CD4-positive, alpha-beta memory T cell (primary cell): Measurements from ENCODE around the gene KCNN1. TPM values are rescaled to one million over a fixed set of nuclear protein-coding genes. Genes with fewer than 3 reads are reported as not detected.
A peak's percentile ranks its signal among the peaks of the same experiment; 100 is the strongest.
"Not testable (repeated sequence)": the region's sequence is repeated elsewhere in the genome, so short reads cannot be mapped to it uniquely, and the experiment has no call there.

Experiments used
- CTCF ChIA-PET: fragments of 350-600 bp; sonication (Branson Sonifier 250); formaldehyde crosslinking; loops from one replicate; lab custom pipeline; 2021; ENCODE audit warnings: inconsistent platforms; ENCODE audit not compliant: partially characterized antibody; lab: Charles Lee
- POLR2A ChIA-PET: fragments of 350-600 bp; sonication (Branson Sonifier 250); formaldehyde crosslinking; loops from one replicate; lab custom pipeline; 2021; ENCODE audit not compliant: partially characterized antibody; lab: Charles Lee
- DNase-seq, 5 donors: peaks; one replicate each; pipeline versions ENCODE4 v3.0.0 to v3.0.0-alpha.2; 2020 to 2022; ENCODE audit warnings: mixed read lengths in 1 of 5
- H3K27ac ChIP-seq: one replicate; pipeline ENCODE4 v1.7.0; 2013; ENCODE audit warnings: low read depth, low read length
- H3K27me3 ChIP-seq: 2 replicates; pipeline ENCODE4 v1.7.0; 2013; ENCODE audit warnings: mild to moderate bottlenecking, low read length, moderate library complexity; ENCODE audit not compliant: insufficient read depth
- H3K36me3 ChIP-seq: 2 replicates; pipeline ENCODE4 v1.7.0; 2013; ENCODE audit warnings: mild to moderate bottlenecking, low read length, moderate library complexity; ENCODE audit not compliant: insufficient read depth
- H3K4me1 ChIP-seq: 2 replicates; pipeline ENCODE4 v1.7.0; 2013; ENCODE audit warnings: mild to moderate bottlenecking, low read length, moderate library complexity; ENCODE audit not compliant: insufficient read depth
- H3K4me3 ChIP-seq, 2 donors: one replicate each; pipeline ENCODE4 v1.7.0; 2013; ENCODE audit warnings: low read length in 2 of 2, mild to moderate bottlenecking in 1 of 2
- H3K9me3 ChIP-seq, 2 donors: one replicate each; pipeline ENCODE4 v1.7.0; 2013; ENCODE audit warnings: low read length in 2 of 2, control low read depth in 1 of 2; ENCODE audit not compliant: control insufficient read depth in 1 of 2
- H3K27ac Mint-ChIP-seq, 7 donors: one replicate each; pipeline ENCODE4 v1.8.0; 2020 to 2021; ENCODE audit warnings: mixed read lengths in 7 of 7, mild to moderate bottlenecking in 6 of 7, inconsistent platforms in 3 of 7, moderate library complexity in 3 of 7
- H3K27me3 Mint-ChIP-seq, 2 donors: one replicate each; pipeline ENCODE4 v1.8.0; 2020 to 2021; ENCODE audit warnings: mixed read lengths in 2 of 2
- H3K36me3 Mint-ChIP-seq, 2 donors: one replicate each; pipeline ENCODE4 v1.8.0; 2020 to 2021; ENCODE audit warnings: mixed read lengths in 2 of 2, inconsistent platforms in 1 of 2, mild to moderate bottlenecking in 1 of 2
- H3K4me1 Mint-ChIP-seq, 4 donors: one replicate each; pipeline ENCODE4 v1.8.0; 2020 to 2021; ENCODE audit warnings: mixed read lengths in 4 of 4, mild to moderate bottlenecking in 1 of 4
- H3K4me3 Mint-ChIP-seq, 8 donors: one replicate each; pipeline ENCODE4 v1.8.0; 2020 to 2021; ENCODE audit warnings: mixed read lengths in 8 of 8, mild to moderate bottlenecking in 7 of 8, moderate library complexity in 6 of 8, inconsistent platforms in 3 of 8
- H3K9me3 Mint-ChIP-seq, 8 donors: one replicate each; pipeline ENCODE4 v1.8.0; 2020 to 2021; ENCODE audit warnings: mixed read lengths in 8 of 8, mild to moderate bottlenecking in 5 of 8, inconsistent platforms in 3 of 8, moderate library complexity in 1 of 8
- intact Hi-C: fragments of 100-400 bp; cut with micrococcal nuclease; formaldehyde crosslinking; loops from one replicate; pipeline ENCODE4 v1.15.1; 2023
- polyA plus RNA-seq, 2 donors: library from polyadenylated mRNA; unstranded; fragments of 300-500 nt; fragmentation: Illumina TruSeq; gene quantifications; one replicate each; pipeline ENCODE4 v1.2.3, GENCODE V29; 2021
- total RNA-seq, 2 experiments: library from RNA; stranded (reverse); gene quantifications; one replicate each; pipeline ENCODE4 v1.2.3, GENCODE V29; 2021

The KCNN1 gene
- total and polyA plus RNA-seq, 4 experiments from 2014 or later: not detected

- not testable (repeated sequence) for H3K27ac ChIP-seq, H3K9me3 Mint-ChIP-seq, H3K27ac Mint-ChIP-seq, H3K4me3 Mint-ChIP-seq, H3K27me3 Mint-ChIP-seq, H3K27me3 ChIP-seq, H3K4me3 ChIP-seq, H3K9me3 ChIP-seq
- H3K4me1 ChIP-seq: peaks cover 57% of the 10 kb centered on the region
- intact Hi-C loops: loop anchor here (2.0 to 10.0 kb wide), 4 partner anchors 113 to 409 kb away; partner anchors contain the start of genes PIK3R2 and SSBP4
- H3K4me1 Mint-ChIP-seq: peaks cover 10 to 55% (median 31%) of the 10 kb centered on the region in 4 donors
- CTCF ChIA-PET: interaction anchor here (0.8 to 5.9 kb wide), 2 partner anchors 53 to 68 kb away, joined by 4 to 148 read pairs; no protein-coding TSS in a partner anchor
- peaks cover 24% of the 10 kb centered on the region for H3K36me3 ChIP-seq
- POLR2A ChIA-PET: interaction anchor here (6.9 kb wide), 1 partner anchor 52 kb away, joined by 140 read pairs; no protein-coding TSS in a partner anchor
- DNase-seq: peak in 1 of 5 donors; percentile 9
- H3K36me3 Mint-ChIP-seq: peaks cover 14 to 27% of the 10 kb centered on the region in 2 donors
Measured at GRCh38 chr19:18005750-18006149, 38.8 kb downstream of the KCNN1 start.

GRCh38 chr19:18007044-18007916, 40.4 kb downstream of the KCNN1 start:
- H3K27ac ChIP-seq: peak overlapping the region; percentile 95
- Mint-ChIP-seq H3K27me3 (no peaks in the 10 kb centered on the region), H3K27ac (peak overlapping the region; percentile 95 to 100 (median 97)), H3K4me3 (peak overlapping the region; percentile 86 to 95 (median 90)), H3K4me1 (peaks cover 10 to 59% (median 28%) of the 10 kb centered on the region in 4 donors), H3K9me3 (no peaks in the 10 kb centered on the region), H3K36me3 (peaks cover 17 to 33% of the 10 kb centered on the region in 2 donors)
- POLR2A ChIA-PET: interaction anchor here (1.2 to 9.3 kb wide), 19 partner anchors 8 to 273 kb away, joined by 3 to 140 read pairs (median 5); partner anchors contain the start of genes CCDC124, IL12RB1, JUND and PIK3R2
- H3K9me3 ChIP-seq: no peaks in the 10 kb centered on the region
- CTCF ChIA-PET: interaction anchor here (0.6 to 5.9 kb wide), 20 partner anchors 9 to 243 kb away, joined by 3 to 148 read pairs (median 4); no protein-coding TSS in a partner anchor
- peak overlapping the region; percentile 18 to 68 for H3K4me3 ChIP-seq
- intact Hi-C loops: loop anchor here (1.0 to 10.0 kb wide), 7 partner anchors 38 to 408 kb away; partner anchors contain the start of genes PIK3R2 and SSBP4
- peak; percentile 75 to 85 (median 79) for DNase-seq
- H3K36me3 ChIP-seq: peaks cover 31% of the 10 kb centered on the region
- H3K27me3 ChIP-seq: no peaks in the 10 kb centered on the region
- H3K4me1 ChIP-seq: peaks cover 56% of the 10 kb centered on the region

GRCh38 chr19:18007917-18008673, 41.2 kb downstream of the KCNN1 start, which contains the start of gene ARRDC2:
TSS of gene ARRDC2 (plus strand) at chr19:18008170. CDS start at chr19:18008311, 141 bp downstream.
- Histone ChIP-seq H3K36me3 (peaks cover 39% of the 10 kb centered on the region), H3K27ac (peak within 1 kb of the TSS; percentile 95), H3K9me3 (no peaks in the 10 kb centered on the region), H3K27me3 (no peaks in the 10 kb centered on the region), H3K4me3 (peak within 1 kb of the TSS; percentile 23 to 68), H3K4me1 (peaks cover 54% of the 10 kb centered on the region)
- H3K4me3 Mint-ChIP-seq: peak within 1 kb of the TSS; percentile 86 to 95 (median 90)
- H3K27ac Mint-ChIP-seq: peak within 1 kb of the TSS; percentile 95 to 100 (median 97)
- no peaks in the 10 kb centered on the region for H3K9me3 Mint-ChIP-seq
- intact Hi-C loops: loop anchor here (1.0 to 10.0 kb wide), 8 partner anchors 13 to 407 kb away; partner anchors contain the start of genes PIK3R2 and SSBP4
- peak; percentile 85 to 91 (median 90) for DNase-seq
- ChIA-PET POLR2A (interaction anchor here (0.7 to 9.3 kb wide), 20 partner anchors 9 to 411 kb away, joined by 3 to 140 read pairs (median 4); partner anchors contain the start of genes CCDC124, IL12RB1, JUND and PIK3R2), CTCF (interaction anchor here (0.8 to 5.9 kb wide), 15 partner anchors 16 to 242 kb away, joined by 3 to 148 read pairs (median 4); no protein-coding TSS in a partner anchor)
- H3K36me3 Mint-ChIP-seq: peaks cover 23 to 36% of the 10 kb centered on the region in 2 donors
- peaks cover 14 to 55% (median 27%) of the 10 kb centered on the region in 4 donors for H3K4me1 Mint-ChIP-seq
- H3K27me3 Mint-ChIP-seq: no peaks in the 10 kb centered on the region

- Histone ChIP-seq H3K36me3 (peaks cover 46% of the 10 kb centered on the region), H3K4me1 (peaks cover 59% of the 10 kb centered on the region), H3K27ac (peak overlapping the region; percentile 95), H3K9me3 (no peaks in the 10 kb centered on the region), H3K27me3 (no peaks in the 10 kb centered on the region), H3K4me3 (peak overlapping the region in 1 of 2 donors; percentile 68)
- CTCF ChIA-PET: interaction anchor here (0.5 to 5.9 kb wide), 3 partner anchors 50 to 71 kb away, joined by 3 to 148 read pairs (median 5); no protein-coding TSS in a partner anchor
- H3K4me1 Mint-ChIP-seq: peaks cover 17 to 55% (median 32%) of the 10 kb centered on the region in 4 donors
- peaks cover 26 to 43% of the 10 kb centered on the region in 2 donors for H3K36me3 Mint-ChIP-seq
- intact Hi-C loops: loop anchor here (1.0 to 10.0 kb wide), 2 partner anchors 12 to 406 kb away; partner anchors contain the start of gene SSBP4
- H3K4me3 Mint-ChIP-seq: peak overlapping the region; percentile 77 to 92 (median 82)
- peak in 1 of 5 donors; percentile 36 for DNase-seq
- no peaks in the 10 kb centered on the region for H3K9me3 Mint-ChIP-seq
- peak overlapping the region; percentile 88 to 100 (median 95) for H3K27ac Mint-ChIP-seq
- POLR2A ChIA-PET: interaction anchor here (1.0 to 9.3 kb wide), 16 partner anchors 8 to 410 kb away, joined by 3 to 140 read pairs (median 8); partner anchors contain the start of genes CCDC124, IL12RB1, JUND and PIK3R2
- no peaks in the 10 kb centered on the region for H3K27me3 Mint-ChIP-seq
Measured at GRCh38 chr19:18008814-18009213, 41.9 kb downstream of the KCNN1 start.

- H3K27ac Mint-ChIP-seq: peak overlapping the region; percentile 88 to 100 (median 95)
- H3K4me1 Mint-ChIP-seq: peaks cover 23 to 62% (median 39%) of the 10 kb centered on the region in 4 donors
- peaks cover 32 to 50% of the 10 kb centered on the region in 2 donors for H3K36me3 Mint-ChIP-seq
Measured at GRCh38 chr19:18009412-18010066, 42.6 kb downstream of the KCNN1 start.

More at GRCh38 chr19:18009412-18010066, 42.6 kb downstream of the KCNN1 start:
- POLR2A ChIA-PET: interaction anchor here (0.6 to 9.3 kb wide), 10 partner anchors 8 to 150 kb away, joined by 3 to 140 read pairs (median 12); partner anchors contain the start of genes IL12RB1 and RPL18A
- H3K27ac ChIP-seq: peak overlapping the region; percentile 95
- DNase-seq: peak in 1 of 5 donors; percentile 55
- CTCF ChIA-PET: interaction anchor here (1.1 to 5.9 kb wide), 2 partner anchors 49 to 71 kb away, joined by 5 to 148 read pairs; no protein-coding TSS in a partner anchor
- Mint-ChIP-seq H3K4me3 (peak overlapping the region in 7 of 8 donors; percentile 77 to 92 (median 81)), H3K27me3 (no peaks in the 10 kb centered on the region), H3K9me3 (no peaks in the 10 kb centered on the region)
- no peaks in the 10 kb centered on the region for H3K9me3 ChIP-seq
- H3K27me3 ChIP-seq: no peaks in the 10 kb centered on the region
- intact Hi-C loops: loop anchor here (10.0 kb wide), 1 partner anchor 405 kb away; the partner anchor contains the start of gene SSBP4
- no peak overlapping the region for H3K4me3 ChIP-seq
- H3K4me1 ChIP-seq: peaks cover 66% of the 10 kb centered on the region
- H3K36me3 ChIP-seq: peaks cover 46% of the 10 kb centered on the region
